Measurements from ENCODE around the gene VASH2.

GRCh38 chr1:212968368-212968863 lies 18.1 kb downstream of the VASH2 start:
- no peak for TF ChIP-seq CTCF (IDR thresholded peaks at IDR 0.05)
- no peak for TF ChIP-seq POLR2A (IDR thresholded peaks at IDR 0.05)
- no peak for TF ChIP-seq POLR2AphosphoS5 (IDR thresholded peaks at IDR 0.05; ENCODE audit: insufficient read depth in 1 of 2, low read depth in 1 of 2)

All from vagina (tissue), 2 donors.